GM19467 (cell line): ENCODE data around the gene NRTN.
"Not testable (repeated sequence)": the region's sequence is repeated elsewhere in the genome, so short reads cannot be mapped to it uniquely, and the experiment has no call there.

Experiments
- ATAC-seq: cut with Tn5 transposase; IDR thresholded peaks from one replicate; pipeline ENCODE4 v1.9.1; 2021; ENCODE audit warnings: mild to moderate bottlenecking, moderate library complexity; ENCODE audit not compliant: unreplicated experiment

NRTN gene

GRCh38 chr19:5832527-5833216, 27.8 kb downstream of the NRTN start:
- ATAC-seq, result no peak

- ATAC-seq, result no peak
Observed at GRCh38 chr19:5837761-5838352, 33.0 kb downstream of the NRTN start.

GRCh38 chr19:5838353-5839064, 33.6 kb downstream of the NRTN start:
- ATAC-seq, result no peak

- no peak for ATAC-seq
Observed at GRCh38 chr19:5839065-5840017, 34.5 kb downstream of the NRTN start, which contains the start of gene FUT6. TSS of gene FUT6 (minus strand) at chr19:5839702. CDS start at chr19:5832567, 7,135 bp downstream.

- not testable (repeated sequence) for ATAC-seq
Observed at GRCh38 chr19:5841735-5842111, 36.9 kb downstream of the NRTN start.

GRCh38 chr19:5843295-5843927, 38.5 kb downstream of the NRTN start:
- no peak for ATAC-seq

- no peak for ATAC-seq
Observed at GRCh38 chr19:5844456-5845433, 39.9 kb downstream of the NRTN start.

- not testable (repeated sequence) for ATAC-seq
Observed at GRCh38 chr19:5847846-5848245, 43.0 kb downstream of the NRTN start.

- not testable (repeated sequence) for ATAC-seq
Observed at GRCh38 chr19:5848621-5849020, 43.8 kb downstream of the NRTN start.

GRCh38 chr19:5850189-5850588, 45.3 kb downstream of the NRTN start:
- no peak for ATAC-seq

GRCh38 chr19:5850743-5851293, 46.0 kb downstream of the NRTN start:
- ATAC-seq, result no peak

GRCh38 chr19:5851302-5851701, 46.4 kb downstream of the NRTN start, which contains the start of gene FUT3:
TSS of gene FUT3 (minus strand) at chr19:5851449.
- no peak for ATAC-seq

GRCh38 chr19:5854121-5854520, 49.3 kb downstream of the NRTN start:
- ATAC-seq, result not testable (repeated sequence)

- not testable (repeated sequence) for ATAC-seq
Observed at GRCh38 chr19:5855151-5855550, 50.3 kb downstream of the NRTN start.

- ATAC-seq, result no peak
Observed at GRCh38 chr19:5857203-5858081, 52.6 kb downstream of the NRTN start.

GRCh38 chr19:5863030-5863665, 58.3 kb downstream of the NRTN start:
- no peak for ATAC-seq

- ATAC-seq, result no peak
Observed at GRCh38 chr19:5864013-5864720, 59.3 kb downstream of the NRTN start.
